SK-N-SH treated with all-trans-retinoic acid at 6 μM for 48 hours (cell line): ENCODE data around the gene SMAD5.

Source experiments
- ATAC-seq: fragments of 200-7000 bp; cut with Tn5 transposase; 3 replicates; pipeline ENCODE4 v1.9.1; 2020; ENCODE audit warnings: mild to moderate bottlenecking, moderate library complexity
- ARNTL ChIP-seq: fragments of 450-650 bp; formaldehyde crosslinking; IDR thresholded peaks from 2 replicates; pipeline ENCODE4 v1.5.0; 2020; ENCODE audit warnings: low read depth, mild to moderate bottlenecking, moderate library complexity, borderline replicate concordance
- BACH2 ChIP-seq: fragments of 250-450 bp; sonication (Bioruptor Pico); IDR thresholded peaks from 2 replicates; pipeline ENCODE4 v1.9.0; 2021; ENCODE audit warnings: mild to moderate bottlenecking, borderline replicate concordance
- CREB5 ChIP-seq: fragments of 250-450 bp; sonication (Bioruptor Pico); IDR thresholded peaks from 2 replicates; pipeline ENCODE4 v1.5.1; 2020; ENCODE audit warnings: low read depth, mild to moderate bottlenecking, moderate library complexity
- CSRNP3 ChIP-seq: fragments of 250-450 bp; sonication (Bioruptor Pico); IDR thresholded peaks from 2 replicates; pipeline ENCODE4 v1.5.1; 2021; ENCODE audit warnings: mild to moderate bottlenecking, moderate library complexity
- ISL1 ChIP-seq: fragments of 250-450 bp; sonication (Bioruptor Pico); IDR thresholded peaks from 2 replicates; pipeline ENCODE4 v2.1.2; 2022; ENCODE audit warnings: mild to moderate bottlenecking, moderate library complexity
- OSR1 ChIP-seq: fragments of 250-450 bp; sonication (Bioruptor Pico); IDR thresholded peaks from 2 replicates; pipeline ENCODE4 v1.8.0; 2022; ENCODE audit warnings: moderate library complexity, mild to moderate bottlenecking, inconsistent platforms
- PATZ1 ChIP-seq: fragments of 250-450 bp; sonication (Bioruptor Pico); IDR thresholded peaks from 2 replicates; pipeline ENCODE4 v1.8.0; 2020; ENCODE audit warnings: mild to moderate bottlenecking, moderate library complexity, borderline replicate concordance
- POU6F1 ChIP-seq: fragments of 250-450 bp; sonication (Bioruptor Pico); IDR thresholded peaks from 2 replicates; pipeline ENCODE4 v1.8.0; 2021; ENCODE audit warnings: low read depth, mild to moderate bottlenecking, moderate library complexity, borderline replicate concordance
- PPARA ChIP-seq: fragments of 250-450 bp; sonication (Bioruptor Pico); IDR thresholded peaks from 2 replicates; pipeline ENCODE4 v1.5.0; 2020; ENCODE audit warnings: mild to moderate bottlenecking, borderline replicate concordance
- RARB ChIP-seq: fragments of 250-450 bp; sonication (Bioruptor Pico); IDR thresholded peaks from 2 replicates; pipeline ENCODE4 v1.8.0; 2021; ENCODE audit warnings: mild to moderate bottlenecking, moderate library complexity
- SNAI2 ChIP-seq: fragments of 250-450 bp; sonication (Bioruptor Pico); IDR thresholded peaks from 2 replicates; pipeline ENCODE4 v1.5.0; 2020; ENCODE audit warnings: mild to moderate bottlenecking, moderate library complexity
- TCF4 ChIP-seq: fragments of 250-450 bp; sonication (Bioruptor Pico); IDR thresholded peaks from 2 replicates; pipeline ENCODE4 v1.8.0; 2021; ENCODE audit warnings: mild to moderate bottlenecking, moderate library complexity, borderline replicate concordance
- TOX ChIP-seq: fragments of 250-450 bp; sonication (Bioruptor Pico); IDR thresholded peaks from 2 replicates; pipeline ENCODE4 v1.8.0; 2021; ENCODE audit warnings: mild to moderate bottlenecking, moderate library complexity, borderline replicate concordance
- TSHZ2 ChIP-seq: fragments of 250-450 bp; sonication (Bioruptor Pico); IDR thresholded peaks from 2 replicates; pipeline ENCODE4 v1.5.0; 2020; ENCODE audit warnings: mild to moderate bottlenecking, moderate library complexity
- ZC3H10 ChIP-seq: fragments of 250-450 bp; sonication (Bioruptor Pico); IDR thresholded peaks from 2 replicates; pipeline ENCODE4 v1.5.1; 2021; ENCODE audit warnings: mild to moderate bottlenecking, moderate library complexity
- ZFP3 ChIP-seq: fragments of 250-450 bp; sonication (Bioruptor Pico); IDR thresholded peaks from 2 replicates; pipeline ENCODE4 v1.5.0; 2020; ENCODE audit warnings: mild to moderate bottlenecking, moderate library complexity
- ZFP30 ChIP-seq: fragments of 450-650 bp; formaldehyde crosslinking; IDR thresholded peaks from 2 replicates; pipeline ENCODE4 v1.5.0; 2022; ENCODE audit warnings: mild to moderate bottlenecking, moderate library complexity
- ZNF565 ChIP-seq: fragments of 450-650 bp; formaldehyde crosslinking; conservative IDR thresholded peaks from 2 replicates; pipeline ENCODE4 v1.5.0; 2020; ENCODE audit warnings: low read depth, mild to moderate bottlenecking, moderate library complexity
- ZNF8 ChIP-seq: fragments of 450-650 bp; formaldehyde crosslinking; IDR thresholded peaks from 2 replicates; pipeline ENCODE4 v1.5.0; 2020; ENCODE audit warnings: mild to moderate bottlenecking, moderate library complexity

Gene SMAD5

GRCh38 chr5:136155078-136155477 lies 22.4 kb downstream of the SMAD5 start:
- ATAC-seq, result no peak
- TF ChIP-seq ZNF8, result no peak
- TF ChIP-seq CREB5, result no peak
- no peak for TF ChIP-seq ZNF565 (CRISPR knock-in tag)
- TF ChIP-seq SNAI2 (CRISPR knock-in tag), result no peak
- TF ChIP-seq POU6F1 (CRISPR knock-in tag), result no peak
- TF ChIP-seq TOX, result no peak
- TF ChIP-seq ZFP3 (CRISPR knock-in tag), result no peak
- no peak for TF ChIP-seq PPARA (CRISPR knock-in tag)
- TF ChIP-seq PATZ1 (CRISPR knock-in tag), result no peak
- no peak for TF ChIP-seq BACH2
- no peak for TF ChIP-seq ZFP30 (CRISPR knock-in tag)
- no peak for TF ChIP-seq ZC3H10

- ATAC-seq, result no peak
- no peak for TF ChIP-seq TCF4 (CRISPR knock-in tag)
- no peak for TF ChIP-seq ISL1
- no peak for TF ChIP-seq POU6F1 (CRISPR knock-in tag)
- no peak for TF ChIP-seq CSRNP3 (CRISPR knock-in tag)
- TF ChIP-seq ARNTL (CRISPR knock-in tag), result no peak
- no peak for TF ChIP-seq ZNF8
- TF ChIP-seq RARB (CRISPR knock-in tag), result no peak
- no peak for TF ChIP-seq ZNF565 (CRISPR knock-in tag)
- no peak for TF ChIP-seq OSR1 (CRISPR knock-in tag)
- no peak for TF ChIP-seq SNAI2 (CRISPR knock-in tag)
- no peak for TF ChIP-seq ZFP3 (CRISPR knock-in tag)
- no peak for TF ChIP-seq BACH2
Observed at GRCh38 chr5:136155761-136156160, 23.1 kb downstream of the SMAD5 start.

GRCh38 chr5:136157514-136157913 lies 24.9 kb downstream of the SMAD5 start:
- TF ChIP-seq TOX, result no peak
- no peak for TF ChIP-seq PPARA (CRISPR knock-in tag)
- no peak for TF ChIP-seq TSHZ2 (CRISPR knock-in tag)
- no peak for TF ChIP-seq TCF4 (CRISPR knock-in tag)
- no peak for TF ChIP-seq CSRNP3 (CRISPR knock-in tag)
- TF ChIP-seq ZFP3 (CRISPR knock-in tag), result no peak
- TF ChIP-seq, all 23 proteins: peak for 0
- ATAC-seq, result no peak
